WTC11 (cell line): Measurements from ENCODE around the gene DEPDC5.

ENCODE experiments used
- CTCF ChIP-seq: fragments of 200-600 bp; IDR thresholded peaks from 2 replicates; pipeline ENCODE4 v1.8.0; 2022; ENCODE audit warnings: antibody characterized with exemption
- SMAD3 ChIP-seq: sonication (generic); formaldehyde crosslinking; IDR thresholded peaks from 2 replicates; pipeline ENCODE4 v1.8.0; 2022; ENCODE audit warnings: missing genetic modification reagents, mild to moderate bottlenecking, borderline replicate concordance
- STAT6 ChIP-seq: sonication (generic); formaldehyde crosslinking; conservative IDR thresholded peaks from 2 replicates; pipeline ENCODE4 v1.8.1; 2023; ENCODE audit warnings: mild to moderate bottlenecking, low read depth, missing genetic modification reagents, moderate library complexity
- ZNF121 ChIP-seq: sonication (generic); formaldehyde crosslinking; IDR thresholded peaks from 2 replicates; pipeline ENCODE4 v1.8.0; 2023; ENCODE audit warnings: missing genetic modification reagents

DNA sequence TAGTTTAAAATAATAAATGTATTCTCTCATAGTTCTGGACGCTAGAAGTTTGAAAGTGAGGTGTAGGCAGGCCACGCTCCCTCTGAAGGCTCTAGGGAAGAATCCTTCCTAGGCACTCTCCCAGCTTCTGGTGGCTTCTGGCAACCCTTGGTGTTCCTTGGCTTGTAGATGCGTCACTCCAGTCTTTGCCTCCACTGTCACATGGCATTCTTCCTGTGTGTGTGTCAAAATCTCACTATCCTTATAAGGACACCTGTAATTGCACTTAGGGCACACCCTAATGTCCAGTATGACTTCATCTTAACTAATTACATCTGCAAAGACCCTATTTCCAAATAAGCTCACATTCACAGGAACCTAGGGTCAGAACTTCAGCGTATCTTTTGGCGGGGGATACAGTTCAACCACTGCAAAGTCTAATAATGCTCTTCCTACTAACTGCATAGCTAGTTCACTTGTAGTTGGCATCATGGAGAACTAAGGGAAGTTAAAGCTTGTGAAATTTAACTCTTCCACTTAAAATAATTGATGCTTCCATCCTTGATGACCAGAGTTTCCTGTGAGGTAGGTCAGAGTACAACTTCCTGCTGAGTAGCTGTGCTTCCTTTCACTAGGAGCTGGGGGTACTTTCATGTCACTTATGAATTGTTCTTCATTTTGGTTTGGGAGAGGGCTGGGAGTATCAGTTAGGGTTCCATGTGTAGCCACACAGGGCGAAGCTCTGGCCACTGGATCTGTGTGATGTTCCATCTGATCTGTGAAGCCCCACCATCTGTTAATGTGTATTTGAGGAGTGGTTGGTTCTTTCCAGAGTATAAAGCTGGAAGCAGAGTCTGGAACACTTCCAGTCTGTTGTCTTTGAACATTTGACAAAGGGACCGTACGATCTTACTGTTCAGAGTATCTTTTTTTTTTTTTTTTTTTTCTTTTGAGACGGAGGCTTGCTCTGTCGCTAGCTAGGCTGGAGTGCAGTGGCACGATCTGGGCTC lies 201.0 kb downstream of the DEPDC5 start:
- TF ChIP-seq ZNF121 (CRISPR knock-in tag) (no peak), SMAD3 (CRISPR knock-in tag) (no peak), STAT6 (no peak), CTCF (no peak)
